HepG2 (cell line): Measurements from ENCODE around the gene GFER. TPM values are rescaled to one million over a fixed set of nuclear protein-coding genes. Genes with fewer than 3 reads are reported as not detected.

Experiments
- ATF1 ChIP-seq: IDR thresholded peaks from 2 replicates; pipeline ENCODE4 v1.6.1; 2016; ENCODE audit warnings: mild to moderate bottlenecking, control low read depth
- BRD4 ChIP-seq: sonication (generic); formaldehyde crosslinking; IDR thresholded peaks from 2 replicates; pipeline ENCODE4 v1.4.0; 2020; ENCODE audit warnings: missing genetic modification reagents
- EZH2 ChIP-seq: conservative IDR thresholded peaks from 2 replicates; pipeline ENCODE4 v1.6.1; 2012; ENCODE audit warnings: mild to moderate bottlenecking, low read depth, low read length, moderate library complexity
- FOXJ3 ChIP-seq: sonication (generic); formaldehyde crosslinking; IDR thresholded peaks from 2 replicates; pipeline ENCODE4 v1.4.0; 2020; ENCODE audit warnings: missing genetic modification reagents, mild to moderate bottlenecking, borderline replicate concordance
- GLMP ChIP-seq: sonication (generic); formaldehyde crosslinking; IDR thresholded peaks from 2 replicates; pipeline ENCODE4 v1.9.0; 2021; ENCODE audit warnings: missing genetic modification reagents, mild to moderate bottlenecking, borderline replicate concordance
- GRHL1 ChIP-seq: sonication (generic); formaldehyde crosslinking; conservative IDR thresholded peaks from 2 replicates; pipeline ENCODE4 v1.8.0; 2022; ENCODE audit warnings: missing genetic modification reagents
- HDAC1 ChIP-seq: sonication (generic); formaldehyde crosslinking; IDR thresholded peaks from 2 replicates; pipeline ENCODE4 v1.5.1; 2020; ENCODE audit warnings: mild to moderate bottlenecking, missing genetic modification reagents
- HDAC2 ChIP-seq: sonication (generic); formaldehyde crosslinking; IDR thresholded peaks from 2 replicates; pipeline ENCODE4 v1.4.0; 2020; ENCODE audit warnings: missing genetic modification reagents
- HOXA3 ChIP-seq: sonication (generic); formaldehyde crosslinking; IDR thresholded peaks from 2 replicates; pipeline ENCODE4 v1.5.0; 2020; ENCODE audit warnings: missing genetic modification reagents
- ISL2 ChIP-seq: sonication (generic); formaldehyde crosslinking; IDR thresholded peaks from 2 replicates; pipeline ENCODE4 v1.5.0; 2020; ENCODE audit warnings: missing genetic modification reagents
- NFE2 ChIP-seq: sonication (generic); formaldehyde crosslinking; IDR thresholded peaks from 2 replicates; pipeline ENCODE4 v1.4.0; 2020; ENCODE audit warnings: missing genetic modification reagents
- PLSCR1 ChIP-seq: sonication (generic); formaldehyde crosslinking; IDR thresholded peaks from 2 replicates; pipeline ENCODE4 v1.5.0; 2020; ENCODE audit warnings: missing genetic modification reagents, mild to moderate bottlenecking, borderline replicate concordance
- SIN3A ChIP-seq: IDR thresholded peaks from 2 replicates; pipeline ENCODE4 v1.6.1; 2011; ENCODE audit warnings: low read depth, mild to moderate bottlenecking, control low read depth, low read length, borderline replicate concordance
- SP1 ChIP-seq, 2 experiments: fragments of 450-650 bp in 1 of 2; sonication (generic) in 1 of 2; formaldehyde crosslinking in 1 of 2; IDR thresholded peaks; 2 replicates each; pipeline versions ENCODE4 v1.4.0 to v1.6.1; 2016 to 2020; ENCODE audit warnings: missing genetic modification reagents in 1 of 2
- TCF7L2 ChIP-seq: IDR thresholded peaks from 2 replicates; pipeline ENCODE4 v1.6.1; 2011; ENCODE audit warnings: mild to moderate bottlenecking, low read depth, low read length, moderate library complexity
- YEATS4 ChIP-seq: sonication (generic); formaldehyde crosslinking; IDR thresholded peaks from 2 replicates; pipeline ENCODE4 v1.4.0; 2020; ENCODE audit warnings: missing genetic modification reagents, borderline replicate concordance
- ZNF253 ChIP-seq: sonication (generic); formaldehyde crosslinking; IDR thresholded peaks from 2 replicates; pipeline ENCODE4 v1.8.0; 2022; ENCODE audit warnings: mild to moderate bottlenecking, missing genetic modification reagents, borderline replicate concordance
- ZNF646 ChIP-seq: sonication (generic); formaldehyde crosslinking; IDR thresholded peaks from 2 replicates; pipeline ENCODE4 v1.9.0; 2021; ENCODE audit warnings: mild to moderate bottlenecking, missing genetic modification reagents
- ZNF891 ChIP-seq: sonication (generic); formaldehyde crosslinking; IDR thresholded peaks from 2 replicates; pipeline ENCODE4 v1.5.0; 2020; ENCODE audit warnings: mild to moderate bottlenecking, missing genetic modification reagents
- polyA plus RNA-seq, 8 experiments: library from polyadenylated mRNA; depleted of rRNA in 3 of 8; stranded (reverse) in 7 of 8; unstranded in 1 of 8; fragments of >200 nt; fragmentation: Illumina TruSeq in 4 of 8; extraction: Trizol in 4 of 8; gene quantifications; 2 replicates each; pipeline versions ENCODE4 v1.2.1 to v1.2.3, GENCODE V29; 2011 to 2016; ENCODE audit warnings: low read depth in 4 of 8, missing spikeins in 1 of 8, mixed read lengths in 1 of 8; ENCODE audit not compliant: insufficient read depth in 1 of 8
- total RNA-seq, 5 experiments: library from RNA; depleted of rRNA; stranded (reverse); fragments of >200 nt; fragmentation: Illumina TruSeq; extraction: Trizol; gene quantifications; 2 replicates each; pipeline ENCODE4 v1.2.3, GENCODE V29; 2016; ENCODE audit warnings: low read depth in 1 of 5

Gene GFER
- total and polyA plus RNA-seq, 2 of the 13 experiments (the other 11 are each of a cell fraction or from before 2014, with no cell fraction given) = 28.6 to 71.7 TPM

- TF ChIP-seq SP1 (IDR thresholded peaks at IDR 0.05) (no peak), SP1 (CRISPR knock-in tag; IDR thresholded peaks at IDR 0.05) (no peak), TCF7L2 (no peak), PLSCR1 (CRISPR knock-in tag) (no peak), FOXJ3 (no peak), ZNF891 (peak; percentile 58), YEATS4 (CRISPR knock-in tag) (peak; percentile 27; the same call in 1 of the 2 replicates), ZNF646 (CRISPR knock-in tag) (peak; percentile 68; the same call in 1 of the 2 replicates), HOXA3 (CRISPR knock-in tag) (peak; percentile 44; the same call in 1 of the 2 replicates), GLMP (CRISPR knock-in tag) (no peak), GRHL1 (CRISPR knock-in tag) (no peak), HDAC1 (CRISPR knock-in tag) (no peak), NFE2 (no peak), ZNF253 (0 out of 2 replicates have a peak, but pooled peaks have one; percentile 50), ATF1 (CRISPR knock-in tag) (no peak), ISL2 (CRISPR knock-in tag) (no peak), HDAC2 (CRISPR knock-in tag) (peak; percentile 51; the same call in 1 of the 2 replicates), EZH2 (no peak), BRD4 (no peak), SIN3A (no peak)
Observed at GRCh38 chr16:2027024-2028010, 43.3 kb downstream of the GFER start (continued).
